Fibroblast of lung (primary cell): ENCODE results near the gene APCDD1L. TPM values are rescaled to one million over a fixed set of nuclear protein-coding genes. Genes with fewer than 3 reads are reported as not detected.

Experiments
- DNase-seq, 2 donors: peaks; one replicate each; pipeline versions ENCODE4 v3.0.0 to v3.0.0-alpha.2; 2010; ENCODE audit warnings: low read depth in 2 of 2
- H2AFZ ChIP-seq: 2 replicates; pipeline ENCODE4 v1.5.1; 2012; ENCODE audit warnings: low read length, control low read depth, inconsistent platforms
- H3K27ac ChIP-seq: 2 replicates; pipeline ENCODE4 v1.5.1; 2011; ENCODE audit warnings: low read length, control low read depth; ENCODE audit not compliant: insufficient read depth
- H3K27me3 ChIP-seq: 2 replicates; pipeline ENCODE4 v1.5.1; 2011; ENCODE audit warnings: mild to moderate bottlenecking, low read length; ENCODE audit not compliant: control insufficient read depth, insufficient read depth
- H3K36me3 ChIP-seq: 2 replicates; pipeline ENCODE4 v1.5.1; 2011; ENCODE audit warnings: low read length; ENCODE audit not compliant: control insufficient read depth, insufficient read depth
- H3K4me1 ChIP-seq: 2 replicates; pipeline ENCODE4 v1.5.1; 2011; ENCODE audit warnings: low read length; ENCODE audit not compliant: control insufficient read depth, insufficient read depth; ENCODE audit errors: extremely low read depth
- H3K4me2 ChIP-seq: 2 replicates; pipeline ENCODE4 v1.5.1; 2011; ENCODE audit warnings: low read length, control low read depth; ENCODE audit not compliant: insufficient read depth; ENCODE audit errors: extremely low read depth
- H3K4me3 ChIP-seq, 4 experiments: fragments of 200-600 bp in 1 of 4; sonication (generic) in 1 of 4; replicated peaks in 1 of 4; 2 replicates each; pipeline ENCODE4 v1.5.1; 2011 to 2016; ENCODE audit warnings: low read length in 4 of 4, low read depth in 3 of 4, mild to moderate bottlenecking in 3 of 4, control low read depth in 2 of 4, inconsistent platforms in 1 of 4, mixed read lengths in 1 of 4; ENCODE audit not compliant: insufficient read depth in 1 of 4; ENCODE audit errors: control extremely low read depth in 1 of 4
- H3K79me2 ChIP-seq: 2 replicates; pipeline ENCODE4 v1.5.1; 2012; ENCODE audit warnings: mild to moderate bottlenecking, low read length, inconsistent platforms; ENCODE audit not compliant: control insufficient read depth, insufficient read depth
- H3K9ac ChIP-seq: 2 replicates; pipeline ENCODE4 v1.5.1; 2011; ENCODE audit warnings: mild to moderate bottlenecking, low read length, control low read depth; ENCODE audit not compliant: insufficient read depth
- H3K9me3 ChIP-seq: 2 replicates; pipeline ENCODE4 v1.5.1; 2012; ENCODE audit warnings: low read depth, low read length; ENCODE audit not compliant: control insufficient read depth, insufficient read depth
- H4K20me1 ChIP-seq: 2 replicates; pipeline ENCODE4 v1.5.1; 2011; ENCODE audit warnings: low read length; ENCODE audit not compliant: control insufficient read depth, insufficient read depth; ENCODE audit errors: extremely low read depth
- CTCF ChIP-seq, 2 donors: IDR thresholded peaks in 1 of 2; conservative IDR thresholded peaks in 1 of 2; 1 replicate in 1 of 2; 2 replicates in 1 of 2; pipeline ENCODE4 v1.5.1; 2011 to 2012; ENCODE audit warnings: low read length in 2 of 2, control low read depth in 1 of 2, inconsistent platforms in 1 of 2, low read depth in 1 of 2, mild to moderate bottlenecking in 1 of 2
- EZH2 ChIP-seq: IDR thresholded peaks from 2 replicates; pipeline ENCODE4 v1.5.1; 2012; ENCODE audit warnings: low read length, control low read depth, mild to moderate bottlenecking; ENCODE audit errors: missing control alignments
- polyA plus RNA-seq, 2 donors: library from polyadenylated mRNA; depleted of rRNA in 1 of 2; stranded (reverse) in 1 of 2; unstranded in 1 of 2; fragments of >200 nt; gene quantifications; 2 replicates each; pipeline ENCODE4 v1.2.1, GENCODE V29; 2011 to 2012; ENCODE audit warnings: missing spikeins in 1 of 2
- total RNA-seq: library from RNA; depleted of rRNA; stranded (reverse); fragments of >200 nt; gene quantifications from 2 replicates; pipeline ENCODE4 v1.2.1, GENCODE V29; 2014

Gene APCDD1L
- total and polyA plus RNA-seq, 2 donors (not counting 1 experiment from before 2014, with no cell fraction given), result 0.18 to 0.99 TPM

GRCh38 chr20:58544891-58545290 lies 29.7 kb upstream of the APCDD1L start:
- Histone ChIP-seq H3K4me3 (no peak overlapping the region), H2AFZ (no peak overlapping the region), H3K27me3 (no peaks in the 10 kb centered on the region), H3K9ac (no peak overlapping the region), H4K20me1 (no peaks in the 10 kb centered on the region), H3K36me3 (no peaks in the 10 kb centered on the region), H3K79me2 (no peaks in the 10 kb centered on the region), H3K4me2 (no peak overlapping the region), H3K27ac (no peak overlapping the region), H3K9me3 (no peaks in the 10 kb centered on the region), H3K4me1 (no peaks in the 10 kb centered on the region)
- no peak for DNase-seq
- TF ChIP-seq CTCF (conservative IDR thresholded peaks at IDR 0.05 in 1 of 2, IDR thresholded peaks at IDR 0.05 in 1 of 2; ENCODE audit: low read depth in 1 of 2, low read length in 2 of 2) (no peak), EZH2 (no peak)

GRCh38 chr20:58544286-58544685 lies 29.1 kb upstream of the APCDD1L start:
- Histone ChIP-seq H3K36me3 (no peaks in the 10 kb centered on the region), H4K20me1 (no peaks in the 10 kb centered on the region), H3K4me3 (no peak overlapping the region), H3K4me2 (no peak overlapping the region), H3K9me3 (no peaks in the 10 kb centered on the region), H3K27ac (no peak overlapping the region), H3K27me3 (no peaks in the 10 kb centered on the region), H2AFZ (no peak overlapping the region), H3K9ac (no peak overlapping the region), H3K4me1 (no peaks in the 10 kb centered on the region), H3K79me2 (no peaks in the 10 kb centered on the region)
- DNase-seq, result no peak
- TF ChIP-seq CTCF (conservative IDR thresholded peaks at IDR 0.05 in 1 of 2, IDR thresholded peaks at IDR 0.05 in 1 of 2; ENCODE audit: low read depth in 1 of 2, low read length in 2 of 2) (no peak), EZH2 (no peak)

GRCh38 chr20:58543274-58543673 lies 28.1 kb upstream of the APCDD1L start:
- H3K27me3 ChIP-seq, result no peaks in the 10 kb centered on the region
- no peaks in the 10 kb centered on the region for H3K9me3 ChIP-seq
- H3K9ac ChIP-seq, result no peak overlapping the region
- no peak overlapping the region for H3K27ac ChIP-seq
- no peak overlapping the region for H3K4me2 ChIP-seq
- no peaks in the 10 kb centered on the region for H3K4me1 ChIP-seq
- no peak overlapping the region for H2AFZ ChIP-seq
- peak in 1 of 2 donors; percentile 53 for DNase-seq
- TF ChIP-seq EZH2 (no peak), CTCF (conservative IDR thresholded peaks at IDR 0.05 in 1 of 2, IDR thresholded peaks at IDR 0.05 in 1 of 2; ENCODE audit: low read depth in 1 of 2, low read length in 2 of 2) (no peak)
- no peak overlapping the region for H3K4me3 ChIP-seq
- H3K36me3 ChIP-seq, result no peaks in the 10 kb centered on the region
- H3K79me2 ChIP-seq, result no peaks in the 10 kb centered on the region
- H4K20me1 ChIP-seq, result no peaks in the 10 kb centered on the region
